ENCODE data around the gene RASGRP1.

The RASGRP1 gene

DNA sequence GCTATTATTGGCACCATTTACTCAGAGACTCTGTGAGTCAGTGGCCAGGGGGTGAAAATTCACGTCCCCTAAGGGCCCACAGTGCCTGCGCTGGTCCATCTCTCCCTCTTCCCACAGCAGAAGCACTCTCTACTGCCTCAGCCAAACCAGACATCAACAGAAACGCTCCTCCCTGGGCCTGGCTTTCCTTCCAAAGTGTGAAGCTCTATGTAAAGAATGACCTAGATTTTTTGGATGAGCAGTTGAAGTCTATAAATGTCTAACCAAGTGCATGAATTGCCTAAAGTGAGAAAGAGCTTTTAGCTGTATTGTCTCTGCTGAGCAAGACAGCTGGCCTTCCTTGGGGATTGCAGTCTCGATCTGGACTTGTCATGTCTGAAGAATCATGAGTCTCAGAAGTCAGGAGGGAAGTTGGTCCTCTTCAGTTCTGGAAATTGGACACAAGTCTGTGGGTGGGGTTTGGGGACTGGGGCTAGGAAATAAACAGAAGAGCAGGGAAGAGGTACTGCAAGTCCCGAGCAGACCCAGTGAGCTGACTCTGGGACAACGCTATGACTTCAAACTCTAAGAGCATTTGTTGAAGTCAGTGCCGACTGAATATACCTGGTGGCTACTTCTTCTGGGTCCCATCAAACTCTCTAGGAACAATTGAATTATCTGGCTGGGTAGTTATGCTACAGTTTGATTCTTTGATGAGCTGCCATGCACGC, 29.0 kb downstream of the RASGRP1 start:
- no peak for DNase-seq

DNA sequence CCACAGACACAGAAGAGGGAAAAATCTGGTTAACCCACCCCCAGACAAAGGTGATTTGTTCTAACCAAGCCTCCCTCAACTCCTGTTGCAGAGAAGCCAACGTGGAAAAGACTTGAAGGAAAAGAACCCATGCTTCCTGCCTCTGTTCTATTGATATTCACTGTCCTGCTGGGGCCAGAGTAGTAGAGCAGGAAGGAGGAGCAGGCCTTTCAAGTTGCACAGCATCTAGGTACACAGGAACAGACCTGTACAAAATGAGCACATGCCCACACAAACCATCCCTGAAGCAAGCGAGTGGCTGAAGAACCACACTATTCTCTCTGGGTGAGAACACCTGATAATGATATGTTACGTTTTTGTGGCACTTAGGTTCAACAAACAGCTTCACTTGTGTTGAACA, 29.9 kb downstream of the RASGRP1 start:
- DNase-seq, result no peak

DNA sequence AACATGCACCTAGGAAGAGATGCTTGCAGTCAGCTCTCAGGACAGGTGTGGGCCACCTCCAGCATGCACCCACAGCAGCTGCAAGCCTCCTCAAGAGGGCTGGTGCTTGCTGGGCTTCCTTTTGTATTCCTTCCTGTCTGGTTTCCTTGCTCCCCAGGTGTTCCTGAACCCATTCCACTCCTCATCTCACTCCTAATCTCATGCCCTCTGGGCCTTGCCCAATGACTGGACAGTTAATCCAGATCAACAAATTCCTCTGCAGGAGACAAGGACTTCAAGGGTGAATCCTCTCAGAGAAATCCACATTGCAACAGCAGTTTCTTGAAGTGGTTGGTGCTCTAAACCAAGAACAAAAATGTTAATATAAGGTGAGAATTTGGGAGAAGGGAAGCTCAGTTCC, 30.7 kb downstream of the RASGRP1 start:
- DNase-seq, result no peak

DNA sequence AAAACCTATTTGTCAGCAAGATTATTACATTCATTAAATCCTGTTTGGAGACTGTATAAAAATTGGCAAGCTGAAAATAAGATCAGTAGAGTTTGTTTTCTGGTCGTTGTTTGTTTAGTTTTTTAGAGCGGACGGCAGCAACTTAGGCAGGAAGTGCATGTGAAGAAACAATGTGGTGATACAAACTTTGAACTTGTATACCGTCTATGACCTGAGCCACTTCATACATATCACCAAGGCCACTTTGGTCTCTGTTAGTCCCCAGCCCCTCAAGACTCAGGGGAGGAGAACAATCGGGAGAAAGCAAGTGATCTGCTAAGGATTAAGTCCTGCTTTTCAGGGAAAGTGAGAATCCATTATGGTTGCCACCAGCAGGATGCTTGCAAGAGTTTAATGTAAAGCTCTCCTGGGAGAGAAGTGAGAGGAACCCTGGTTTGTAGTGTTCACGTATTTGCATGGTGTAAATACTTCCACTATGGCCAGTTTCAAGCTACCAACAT, 31.1 kb downstream of the RASGRP1 start:
- no peak for DNase-seq

DNA sequence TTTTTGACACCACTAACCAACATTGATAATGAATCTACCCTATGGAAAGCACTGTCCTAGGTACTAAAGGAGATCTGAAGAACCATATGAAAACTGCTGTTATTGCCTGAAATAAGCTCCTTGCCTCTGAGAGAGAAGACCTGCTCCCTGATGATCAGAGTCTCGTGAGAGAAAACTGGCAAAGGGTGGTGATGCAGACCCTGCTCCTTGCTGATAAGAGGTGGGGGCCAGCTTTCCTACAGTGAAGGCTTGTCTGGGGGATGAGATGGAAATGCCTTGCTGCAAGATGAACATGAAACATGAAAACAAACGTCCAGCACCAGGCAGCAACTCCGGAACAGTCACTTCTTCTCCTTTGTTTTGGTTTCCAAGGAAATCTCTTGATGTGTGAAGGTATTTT, 31.9 kb downstream of the RASGRP1 start:
- DNase-seq, result no peak

DNA sequence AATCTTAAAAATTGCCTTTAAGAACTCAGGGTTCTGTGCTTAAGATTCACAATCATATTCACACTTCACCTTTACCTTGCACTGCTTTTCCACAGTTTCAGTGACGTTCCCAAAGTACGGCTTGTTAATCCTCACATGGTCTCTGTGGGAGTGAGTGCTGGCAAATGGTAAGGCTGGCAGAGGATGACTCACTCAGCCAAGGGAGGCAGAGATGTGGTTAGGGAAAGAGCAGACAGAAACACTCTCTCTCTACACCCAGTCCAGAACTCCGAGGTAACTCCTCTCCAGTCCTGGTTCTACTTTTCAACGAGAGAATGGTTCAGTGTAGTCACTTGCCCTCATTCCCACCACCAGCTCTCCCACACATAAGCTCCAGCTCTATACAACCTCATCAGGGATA, 33.1 kb downstream of the RASGRP1 start:
- no peak for DNase-seq

DNA sequence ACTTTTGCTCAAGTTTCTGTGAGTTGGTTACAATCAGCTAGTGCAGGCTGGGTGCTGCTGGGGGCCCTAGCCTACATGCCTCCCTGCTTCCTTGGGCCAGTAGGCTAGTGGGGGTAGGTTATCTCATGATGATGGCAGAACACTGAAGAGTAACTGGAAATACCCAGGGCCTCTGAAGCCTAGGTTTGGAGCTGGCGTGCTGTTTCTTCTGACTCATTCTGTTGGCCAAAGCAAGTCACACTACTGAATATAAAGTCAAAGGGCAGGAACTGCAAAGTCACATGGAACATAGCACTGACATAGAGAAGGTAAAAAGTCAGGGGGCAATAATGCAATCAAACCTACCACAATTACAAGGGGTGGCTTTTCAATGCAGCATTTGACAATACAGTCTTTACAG, 34.5 kb downstream of the RASGRP1 start:
- no peak for DNase-seq

DNA sequence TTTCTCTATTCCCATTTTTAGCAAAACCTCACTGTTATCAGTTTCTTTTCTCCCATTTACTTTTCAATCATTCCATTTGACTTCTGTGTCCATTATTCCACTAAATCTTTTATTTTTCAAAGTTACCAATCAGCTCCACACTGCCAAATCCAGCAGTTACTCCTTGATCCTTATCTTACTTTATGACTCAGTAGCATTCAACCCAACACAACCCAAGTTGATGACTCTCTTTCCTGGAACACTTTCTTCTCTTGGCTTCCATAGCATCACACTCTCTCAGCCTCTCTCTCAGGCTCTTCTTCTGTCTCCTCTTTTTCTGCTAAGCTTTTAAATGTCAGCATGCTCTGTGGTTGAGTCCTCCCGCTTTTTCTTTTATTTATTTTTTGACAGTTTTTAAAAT, 36.3 kb downstream of the RASGRP1 start:
- DNase-seq, result no peak

DNA sequence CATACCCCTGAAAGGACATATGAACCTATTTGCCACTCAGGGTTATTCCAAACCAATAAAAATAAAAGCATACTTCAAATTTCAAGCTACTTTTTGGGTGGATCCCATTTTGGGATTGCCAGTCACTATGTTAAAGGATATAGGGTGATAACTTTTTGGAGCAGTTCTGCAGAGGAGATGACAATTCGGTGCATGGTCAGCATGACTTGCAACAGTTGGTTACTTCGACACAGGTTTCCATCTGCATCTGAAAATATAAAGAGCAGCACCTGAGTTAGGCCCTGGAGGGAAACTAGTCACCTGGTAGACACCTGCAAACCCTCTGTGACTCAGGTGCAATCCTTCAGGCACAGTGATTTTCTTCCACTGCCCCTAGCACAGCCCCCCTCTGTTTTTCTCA, 38.5 kb downstream of the RASGRP1 start:
- DNase-seq, result no peak

DNA sequence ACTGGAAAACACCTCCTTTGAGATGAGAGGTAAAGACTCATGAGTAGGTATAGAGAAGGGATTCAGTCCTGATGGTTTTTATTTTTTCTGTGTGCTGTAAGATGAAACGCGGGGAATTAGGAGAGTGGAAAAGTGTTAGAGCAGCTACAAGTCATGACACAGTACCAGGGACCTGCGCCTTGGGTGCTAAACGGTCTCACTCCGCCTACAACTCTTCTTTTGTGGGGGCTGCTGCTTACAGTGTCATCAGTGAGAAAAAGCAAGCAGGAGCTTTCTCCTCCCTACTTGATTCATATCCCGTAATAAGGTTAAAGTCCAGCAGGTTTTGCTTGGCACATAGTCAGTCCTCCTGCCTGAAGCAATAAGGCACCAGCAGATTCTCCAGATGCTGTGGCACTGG, 39.1 kb downstream of the RASGRP1 start:
- DNase-seq, result no peak

DNA sequence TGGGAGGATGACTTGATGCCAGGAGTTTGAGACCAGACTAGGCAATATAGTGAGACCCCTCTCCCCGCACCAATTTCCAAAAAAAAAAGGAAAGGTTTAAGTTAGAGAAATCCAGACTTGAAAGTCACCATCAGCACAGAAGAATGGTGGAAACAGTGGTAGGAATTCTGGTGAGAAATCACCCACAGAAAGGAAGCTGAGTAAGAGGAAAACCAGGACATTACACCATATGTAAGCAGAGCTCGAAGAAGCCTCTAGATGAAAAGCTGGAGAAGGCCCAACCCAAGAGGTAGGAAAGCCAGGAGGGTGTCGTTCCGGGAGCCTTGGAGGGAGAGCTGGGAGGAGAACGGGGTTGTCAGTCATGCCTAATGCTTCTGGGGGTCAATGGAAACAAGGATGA, 40.5 kb downstream of the RASGRP1 start:
- no peak for DNase-seq

DNA sequence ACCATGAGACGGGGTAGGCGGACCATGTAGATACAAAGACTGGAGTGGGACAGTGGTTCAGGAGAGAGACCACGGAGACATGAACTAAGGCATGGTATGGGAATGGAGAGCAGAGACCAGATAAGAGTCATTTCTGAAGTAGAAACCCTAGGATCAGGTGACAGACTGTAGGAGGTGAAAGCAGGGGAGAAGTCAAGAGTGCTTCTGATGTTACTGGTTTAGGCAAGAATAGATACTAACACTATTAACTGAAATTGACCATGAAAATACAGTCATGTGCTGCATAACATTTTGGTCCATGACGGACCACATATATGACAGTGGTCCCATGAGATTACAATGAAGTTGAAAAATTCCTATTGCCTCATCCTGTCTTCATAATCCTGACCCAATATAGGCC, 41.7 kb downstream of the RASGRP1 start:
- no peak for DNase-seq

DNA sequence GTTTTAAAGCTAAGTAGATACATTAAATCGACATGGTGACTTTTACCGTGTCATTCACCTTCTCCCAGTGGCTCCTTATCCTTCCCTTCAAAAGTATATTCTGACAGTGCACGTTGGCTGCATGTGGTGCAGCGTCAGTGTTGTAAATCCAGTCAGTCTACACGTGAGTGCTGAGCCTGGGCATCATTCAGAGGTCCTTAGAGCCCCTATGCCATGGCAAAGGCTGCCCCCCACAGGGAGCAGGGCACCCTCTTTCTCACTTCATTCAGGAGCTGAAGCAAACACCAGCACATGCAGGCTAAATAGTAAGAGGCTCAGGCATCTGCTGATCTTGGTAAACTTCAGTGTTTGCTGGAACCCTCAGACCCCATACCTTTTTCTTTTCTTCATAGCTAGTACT, 43.3 kb downstream of the RASGRP1 start:
- no peak for DNase-seq

DNA sequence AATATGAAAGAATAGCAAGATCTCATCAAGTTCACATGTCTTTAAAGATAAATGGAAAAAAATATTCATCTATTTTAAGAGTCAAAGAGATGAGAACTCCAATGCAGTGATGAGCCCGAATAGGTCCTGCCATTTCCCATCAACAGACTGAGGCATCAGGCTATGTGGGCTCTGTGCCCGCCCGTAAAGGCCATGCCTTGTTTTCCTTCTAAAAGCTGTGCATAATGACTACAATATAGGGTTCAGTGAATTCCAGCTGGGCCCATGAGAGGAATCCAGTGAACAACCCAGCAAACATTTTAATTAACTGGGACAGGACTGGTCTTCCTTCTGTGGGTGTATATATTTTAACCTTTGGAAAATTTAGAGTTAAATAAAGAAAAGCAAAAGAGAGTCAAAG, 44.6 kb downstream of the RASGRP1 start:
- no peak for DNase-seq

DNA sequence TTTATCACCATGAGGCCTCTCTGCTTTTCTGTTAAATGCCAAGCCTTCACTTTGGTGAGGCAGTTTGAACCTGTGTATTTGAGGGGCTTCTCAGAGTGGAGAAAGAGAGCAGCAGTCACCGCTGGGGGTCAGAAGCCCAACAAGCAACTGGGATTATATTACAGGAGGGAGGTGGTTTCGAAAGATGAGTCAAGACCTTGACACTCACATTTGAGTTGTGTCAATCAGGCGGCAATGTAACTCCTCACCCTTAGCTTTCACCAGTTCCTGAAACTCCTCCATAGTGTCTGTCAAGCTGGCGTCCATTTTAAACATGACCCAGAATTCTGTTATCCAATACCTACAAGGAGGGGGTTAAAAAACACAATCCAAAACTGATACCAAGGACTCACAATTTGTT, 46.5 kb downstream of the RASGRP1 start:
- DNase-seq, result no peak

DNA sequence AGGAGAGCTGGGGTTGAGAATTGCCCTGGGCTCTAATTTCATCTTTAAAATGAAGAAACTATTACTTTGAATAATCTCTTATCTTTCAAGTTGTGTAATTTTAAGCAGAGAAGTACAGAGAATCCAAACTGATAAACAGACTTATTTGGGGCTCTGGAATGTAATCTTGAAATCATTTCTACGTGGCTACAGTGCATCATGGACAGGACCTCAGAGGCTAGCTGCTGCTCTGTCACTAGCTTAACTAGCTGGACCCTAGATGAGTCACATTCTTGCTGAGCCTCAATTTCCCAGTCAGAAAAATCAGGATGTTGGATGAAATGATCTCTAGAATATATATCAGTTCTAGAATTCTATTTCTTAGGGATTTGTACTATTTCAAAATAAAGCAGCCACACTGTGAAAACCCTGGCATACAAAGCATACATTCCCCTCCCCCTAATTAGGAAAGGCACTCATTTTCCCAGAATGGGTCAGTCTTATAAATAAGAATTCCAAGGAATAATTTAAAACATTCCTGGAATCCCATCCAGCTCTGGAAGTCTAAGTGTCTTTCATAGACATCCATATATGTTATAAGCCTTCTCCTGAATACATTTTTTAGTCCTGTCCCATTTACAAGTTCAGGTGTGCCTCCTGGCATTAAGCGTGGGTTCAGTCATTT, 47.2 kb downstream of the RASGRP1 start:
- DNase-seq, result no peak

DNA sequence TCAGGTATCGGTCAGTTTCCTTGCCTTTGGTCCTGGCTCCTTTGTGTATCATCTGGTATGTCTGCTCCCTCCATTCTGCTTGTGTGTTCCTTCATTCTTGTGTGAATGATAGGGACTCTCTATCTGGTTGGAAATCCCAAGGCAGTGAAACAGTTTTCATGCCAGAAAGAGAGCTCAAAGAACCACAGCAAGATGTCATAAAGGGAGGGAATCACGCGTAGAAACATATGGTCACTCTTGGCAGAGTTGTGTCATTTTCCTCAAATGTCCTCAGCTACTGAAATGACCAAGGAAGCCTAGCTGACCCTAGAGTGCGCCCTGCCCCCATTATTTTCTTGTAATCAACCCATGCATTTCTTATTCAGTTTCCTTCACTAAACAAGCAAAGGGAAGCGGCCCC, 48.0 kb downstream of the RASGRP1 start:
- DNase-seq, result no peak

DNA sequence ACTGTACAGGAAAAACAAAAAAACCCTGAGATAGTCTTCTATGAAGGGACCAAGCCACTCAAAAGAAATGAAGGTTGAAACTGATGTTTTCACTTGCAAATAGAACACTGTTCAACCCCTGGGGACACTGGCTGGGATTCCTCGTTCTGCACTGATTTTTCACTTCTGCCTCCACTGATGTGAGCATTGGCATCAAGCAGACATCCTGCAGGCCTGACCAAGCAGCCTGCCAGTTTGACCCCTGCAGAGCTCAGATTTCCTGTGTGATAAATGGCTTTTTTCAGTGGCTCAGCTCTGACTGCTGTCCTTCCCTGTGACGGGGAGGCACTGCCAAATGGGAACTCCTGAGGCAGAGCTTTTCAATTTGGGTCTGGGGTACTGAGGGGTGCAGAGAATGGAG, 50.0 kb downstream of the RASGRP1 start:
- no peak for DNase-seq

DNA sequence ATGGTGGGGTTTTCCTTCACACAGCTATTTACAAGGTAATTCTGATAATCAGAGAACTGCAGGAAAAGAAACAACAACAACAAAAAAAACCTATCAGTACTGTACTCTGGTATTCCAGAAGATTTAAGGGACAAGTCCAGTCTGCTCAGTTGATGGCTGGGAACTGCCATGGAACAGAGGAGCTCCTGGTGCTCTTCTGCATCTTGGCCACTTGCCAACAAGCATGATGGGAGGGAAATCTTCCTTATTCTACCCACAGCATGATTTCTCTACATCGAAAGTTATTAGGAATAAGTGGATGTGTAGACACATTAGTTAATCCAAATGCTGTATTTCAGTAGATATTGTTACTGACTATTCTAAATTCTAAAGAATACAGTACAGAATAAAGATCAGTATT, 51.7 kb downstream of the RASGRP1 start:
- no peak for DNase-seq

DNA sequence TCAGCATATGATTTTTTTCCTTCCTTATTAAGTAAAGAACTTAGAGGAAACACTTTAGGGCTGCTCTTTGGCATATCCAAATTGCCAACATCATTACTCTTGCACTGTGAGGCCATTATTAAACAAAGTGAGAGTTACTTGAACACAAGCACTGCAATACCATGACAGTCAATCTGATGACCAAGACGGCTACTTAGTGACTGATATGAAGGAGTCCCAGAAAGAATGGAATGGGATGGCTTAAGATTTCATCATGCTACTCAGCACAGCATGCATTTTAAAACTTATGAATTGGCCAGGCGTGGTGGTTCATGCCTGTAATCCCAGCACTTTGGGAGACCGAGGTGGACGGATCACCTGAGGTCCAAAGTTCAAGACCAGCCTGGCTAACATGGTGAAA, 55.5 kb downstream of the RASGRP1 start:
- DNase-seq, result no peak

DNA sequence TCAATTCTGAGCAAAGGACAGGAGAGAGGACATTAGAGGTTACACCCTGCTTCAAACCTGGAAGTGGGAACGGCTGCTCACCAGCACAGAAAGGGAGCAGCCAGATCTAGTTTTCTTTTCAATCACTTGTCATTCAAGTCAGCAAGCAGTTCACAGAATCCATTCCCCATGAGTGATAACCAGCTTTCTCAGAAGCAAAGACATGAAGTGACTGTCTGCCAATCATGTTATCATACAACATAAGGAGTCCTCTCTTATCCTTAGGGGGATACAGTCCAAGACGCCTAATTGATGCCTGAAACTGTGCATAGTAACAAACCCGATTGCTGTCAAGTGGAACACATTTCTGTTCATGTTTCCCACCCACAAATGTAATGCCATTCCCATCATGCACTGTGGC, 56.0 kb downstream of the RASGRP1 start:
- DNase-seq, result no peak

DNA sequence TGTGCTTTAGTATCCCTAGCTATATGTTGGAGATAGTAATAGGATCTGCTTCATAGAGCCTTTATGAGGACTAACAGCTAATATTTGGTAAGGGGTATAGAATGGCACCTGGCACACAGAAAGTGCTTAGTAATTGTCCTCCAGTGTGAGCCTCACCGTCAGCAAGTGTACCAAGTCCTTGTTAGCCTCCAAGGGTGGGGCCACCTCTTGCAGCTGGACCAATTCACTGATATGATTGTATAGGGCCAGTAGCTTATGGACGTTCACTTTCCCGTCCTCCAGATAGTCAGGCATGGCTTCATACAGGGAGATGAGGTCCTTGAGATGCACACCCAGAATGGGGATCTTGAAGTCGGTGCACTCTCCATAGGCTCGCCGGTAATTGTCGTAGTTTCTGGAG, 57.0 kb downstream of the RASGRP1 start:
- no peak for DNase-seq

DNA sequence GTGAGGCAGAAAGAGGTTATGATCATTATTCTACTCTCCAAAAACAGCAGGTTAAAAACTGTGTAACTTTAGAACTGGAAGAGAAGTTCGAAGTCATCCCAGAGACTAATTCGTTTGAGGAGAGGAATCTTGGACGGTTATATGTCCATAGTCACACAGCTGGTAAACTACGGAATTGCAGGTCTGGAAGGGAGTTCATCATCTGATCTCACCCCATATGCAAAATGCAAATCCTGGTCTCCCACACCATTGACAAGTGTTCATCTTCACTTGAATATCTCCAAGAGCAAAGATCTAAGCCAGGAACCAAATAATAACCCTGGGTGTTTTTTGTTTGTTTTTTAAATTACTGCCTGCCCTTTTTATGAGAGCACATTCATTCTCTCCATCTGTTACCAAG, 57.6 kb downstream of the RASGRP1 start:
- DNase-seq, result no peak

DNA sequence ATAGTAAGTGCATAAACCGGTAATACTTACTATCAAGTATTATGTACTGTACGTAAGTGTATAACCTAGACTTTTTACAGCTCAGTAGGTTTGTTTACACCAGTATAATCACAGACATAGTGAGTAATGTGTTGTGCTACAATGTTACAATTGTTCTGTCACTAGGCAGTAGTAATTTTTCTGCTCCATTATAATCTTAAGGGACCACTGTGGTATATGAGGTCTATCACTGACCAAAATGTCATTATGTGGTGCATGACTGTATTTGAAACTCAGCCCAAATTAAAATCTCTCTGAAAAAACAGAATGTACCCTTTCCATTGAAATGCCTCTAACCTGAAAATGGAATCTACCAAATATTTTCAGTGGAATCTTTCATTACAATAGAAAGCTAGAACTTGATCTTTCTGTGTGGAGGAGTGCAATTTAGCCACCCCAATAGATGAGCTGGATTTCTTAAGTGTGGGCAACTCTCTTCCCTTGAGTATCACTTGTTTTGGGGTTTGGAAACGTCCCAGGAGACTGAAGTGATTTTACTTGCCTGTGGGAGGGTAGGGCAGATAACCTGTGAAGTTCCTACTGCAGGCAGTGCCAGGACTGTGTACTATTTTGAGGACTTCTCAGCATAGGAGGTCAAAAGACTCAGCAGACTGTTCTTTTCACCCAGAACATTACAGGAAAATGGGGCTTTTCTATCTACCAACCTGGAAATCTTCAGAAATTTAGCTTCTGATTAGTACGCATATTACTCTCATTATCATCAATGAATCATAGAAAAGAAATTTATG, 59.7 kb downstream of the RASGRP1 start:
- no peak for DNase-seq

All from Kasumi-1 (cell line).